ENCODE results near the gene CHCT1. TPM values are rescaled to one million over a fixed set of nuclear protein-coding genes. Genes with fewer than 3 reads are reported as not detected.

Gene CHCT1
- total and polyA plus RNA-seq, 2 donors (not counting 1 experiment from before 2014, with no cell fraction given): not detected

DNA sequence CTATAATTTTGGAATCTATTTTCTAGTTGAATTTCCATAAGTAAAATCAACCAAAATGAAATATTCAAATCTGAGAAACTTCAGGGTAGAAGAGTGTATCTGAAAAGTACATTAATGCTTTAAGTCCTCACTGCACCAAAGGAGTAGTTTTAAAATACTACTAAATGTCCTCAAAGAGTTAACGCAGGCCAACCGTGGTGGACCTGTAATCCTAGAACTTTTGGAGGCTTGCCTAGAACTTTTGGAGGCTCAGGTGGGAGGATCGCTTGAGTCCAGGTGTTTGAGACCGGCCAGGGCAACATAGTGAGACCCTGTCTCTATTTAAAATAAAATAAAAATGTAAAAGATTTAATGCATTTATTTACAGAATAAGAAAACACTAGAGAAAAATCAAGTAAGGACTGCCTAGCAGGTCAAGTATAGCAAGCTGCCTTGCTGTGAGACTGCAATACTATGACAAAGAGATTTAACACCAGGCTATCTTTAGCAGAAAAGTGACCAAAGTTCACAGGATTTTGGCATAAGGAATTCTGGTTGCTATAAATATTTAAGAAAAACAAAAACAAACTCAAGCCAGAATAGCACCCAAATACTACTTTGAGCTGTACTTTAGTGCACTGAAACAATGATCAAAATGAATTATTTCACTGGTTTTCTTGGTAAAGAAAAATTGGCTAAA is 41.0 kb downstream of the CHCT1 start:
- WGBS (ENCODE audit: insufficient coverage): no CpG with 5 or more reads among the region's 4 CpGs
- ChIA-PET CTCF (interaction anchor here (1.0 to 1.4 kb wide), 2 partner anchors 63 to 175 kb away, joined by 3 to 4 read pairs; no protein-coding TSS in a partner anchor), POLR2A (no interaction called here)
- Histone ChIP-seq H3K36me3 (replicated peaks in 1 of 2; ENCODE audit: control extremely low read depth in 1 of 2, control insufficient read depth in 1 of 2, extremely low read depth in 1 of 2, insufficient read depth in 2 of 2, low read length in 1 of 2) (peaks cover 0 to 64% of the 10 kb centered on the region in 2 experiments), H3K27me3 (replicated peaks in 1 of 4; ENCODE audit: control extremely low read depth in 1 of 4, control insufficient read depth in 3 of 4, insufficient read depth in 4 of 4, low read length in 3 of 4) (no peaks in the 10 kb centered on the region), H3K4me2 (replicated peaks; ENCODE audit: low read depth, low read length, poor library complexity, severe bottlenecking) (no peak overlapping the region), H3K9ac (ENCODE audit: low read length) (no peak overlapping the region), H4K20me1 (ENCODE audit: control insufficient read depth, insufficient read depth, low read length, poor library complexity, severe bottlenecking) (no peaks in the 10 kb centered on the region), H3K4me3 (ENCODE audit: control extremely low read depth in 1 of 5, extremely low read depth in 1 of 5, insufficient read depth in 1 of 5, low read depth in 2 of 5, low read length in 4 of 5) (no peak overlapping the region), H3K9me3 (ENCODE audit: control extremely low read depth in 1 of 3, control insufficient read depth in 2 of 3, insufficient read depth in 1 of 3, low read length in 2 of 3) (no peaks in the 10 kb centered on the region), H3K79me2 (ENCODE audit: control insufficient read depth, insufficient read depth, low read length) (no peaks in the 10 kb centered on the region), H3K27ac (ENCODE audit: low read length in 2 of 2) (no peak overlapping the region), H2AFZ (ENCODE audit: insufficient read depth, low read depth, low read length, poor library complexity, severe bottlenecking) (no peak overlapping the region), H3K4me1 (ENCODE audit: control insufficient read depth in 2 of 2, insufficient read depth in 2 of 2, low read length in 2 of 2) (no peaks in the 10 kb centered on the region)
- no peaks in the 10 kb centered on the region for H3K9me3 Mint-ChIP-seq (ENCODE audit: insufficient read depth)
- DNase-seq (no peak), ATAC-seq (ENCODE audit: low read depth) (no peak)
- intact Hi-C loops (cut with micrococcal nuclease): no loop called here
- no peaks in the 10 kb centered on the region for H3K4me1 Mint-ChIP-seq
- no peaks in the 10 kb centered on the region for H3K27me3 Mint-ChIP-seq
- H3K4me3 Mint-ChIP-seq: no peak overlapping the region
- H3K27ac Mint-ChIP-seq: no peak overlapping the region
- TF ChIP-seq EZH2 (IDR thresholded peaks at IDR 0.05; ENCODE audit: borderline replicate concordance, insufficient read depth, low read depth, low read length, poor library complexity, severe bottlenecking): no peak
- TF ChIP-seq, protein P1, sequence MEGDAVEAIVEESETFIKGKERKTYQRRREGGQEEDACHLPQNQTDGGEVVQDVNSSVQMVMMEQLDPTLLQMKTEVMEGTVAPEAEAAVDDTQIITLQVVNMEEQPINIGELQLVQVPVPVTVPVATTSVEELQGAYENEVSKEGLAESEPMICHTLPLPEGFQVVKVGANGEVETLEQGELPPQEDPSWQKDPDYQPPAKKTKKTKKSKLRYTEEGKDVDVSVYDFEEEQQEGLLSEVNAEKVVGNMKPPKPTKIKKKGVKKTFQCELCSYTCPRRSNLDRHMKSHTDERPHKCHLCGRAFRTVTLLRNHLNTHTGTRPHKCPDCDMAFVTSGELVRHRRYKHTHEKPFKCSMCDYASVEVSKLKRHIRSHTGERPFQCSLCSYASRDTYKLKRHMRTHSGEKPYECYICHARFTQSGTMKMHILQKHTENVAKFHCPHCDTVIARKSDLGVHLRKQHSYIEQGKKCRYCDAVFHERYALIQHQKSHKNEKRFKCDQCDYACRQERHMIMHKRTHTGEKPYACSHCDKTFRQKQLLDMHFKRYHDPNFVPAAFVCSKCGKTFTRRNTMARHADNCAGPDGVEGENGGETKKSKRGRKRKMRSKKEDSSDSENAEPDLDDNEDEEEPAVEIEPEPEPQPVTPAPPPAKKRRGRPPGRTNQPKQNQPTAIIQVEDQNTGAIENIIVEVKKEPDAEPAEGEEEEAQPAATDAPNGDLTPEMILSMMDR (IDR thresholded peaks at IDR 0.05): no peak

DNA sequence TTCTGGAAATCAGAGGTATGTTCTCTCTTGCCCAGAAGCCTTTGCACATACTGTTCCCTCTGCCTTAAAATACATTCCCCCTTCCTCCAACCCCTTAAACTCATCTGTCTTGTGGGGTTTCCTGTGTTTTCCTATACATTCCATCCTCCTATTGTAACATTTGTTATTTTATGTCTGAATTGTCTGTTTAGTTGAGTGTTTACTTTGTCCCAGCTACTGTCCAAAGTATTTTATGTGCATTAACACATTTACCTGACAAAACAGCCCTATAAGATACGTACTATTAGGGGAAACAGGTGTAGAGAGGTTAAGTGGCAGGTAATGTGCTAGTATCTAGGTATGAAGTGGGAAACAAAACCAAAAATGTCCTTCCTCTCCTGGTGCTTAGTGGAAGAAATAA is 42.1 kb downstream of the CHCT1 start:
- Mint-ChIP-seq H3K9me3 (ENCODE audit: insufficient read depth) (no peaks in the 10 kb centered on the region), H3K27me3 (no peaks in the 10 kb centered on the region), H3K4me3 (no peak overlapping the region), H3K4me1 (no peaks in the 10 kb centered on the region), H3K27ac (no peak overlapping the region)
- intact Hi-C loops (cut with micrococcal nuclease): no loop called here
- H3K9me3 ChIP-seq (ENCODE audit: control extremely low read depth in 1 of 3, control insufficient read depth in 2 of 3, insufficient read depth in 1 of 3, low read length in 2 of 3): no peaks in the 10 kb centered on the region
- ATAC-seq (ENCODE audit: low read depth): no peak
- H3K4me2 ChIP-seq (replicated peaks; ENCODE audit: low read depth, low read length, poor library complexity, severe bottlenecking): no peak overlapping the region
- no peaks in the 10 kb centered on the region for H4K20me1 ChIP-seq (ENCODE audit: control insufficient read depth, insufficient read depth, low read length, poor library complexity, severe bottlenecking)
- peaks cover 0 to 61% of the 10 kb centered on the region in 2 experiments for H3K36me3 ChIP-seq (replicated peaks in 1 of 2; ENCODE audit: control extremely low read depth in 1 of 2, control insufficient read depth in 1 of 2, extremely low read depth in 1 of 2, insufficient read depth in 2 of 2, low read length in 1 of 2)
- no peaks in the 10 kb centered on the region for H3K79me2 ChIP-seq (ENCODE audit: control insufficient read depth, insufficient read depth, low read length)
- no peak for DNase-seq
- TF ChIP-seq, protein P1 (IDR thresholded peaks at IDR 0.05): no peak
- TF ChIP-seq EZH2 (IDR thresholded peaks at IDR 0.05; ENCODE audit: borderline replicate concordance, insufficient read depth, low read depth, low read length, poor library complexity, severe bottlenecking): no peak
- H3K4me1 ChIP-seq (ENCODE audit: control insufficient read depth in 2 of 2, insufficient read depth in 2 of 2, low read length in 2 of 2): no peaks in the 10 kb centered on the region
- H3K4me3 ChIP-seq (ENCODE audit: control extremely low read depth in 1 of 5, extremely low read depth in 1 of 5, insufficient read depth in 1 of 5, low read depth in 2 of 5, low read length in 4 of 5): no peak overlapping the region
- no peaks in the 10 kb centered on the region for H3K27me3 ChIP-seq (replicated peaks in 1 of 4; ENCODE audit: control extremely low read depth in 1 of 4, control insufficient read depth in 3 of 4, insufficient read depth in 4 of 4, low read length in 3 of 4)
- H3K9ac ChIP-seq (ENCODE audit: low read length): no peak overlapping the region
- CTCF ChIA-PET: interaction anchor here (1.0 to 1.4 kb wide), 2 partner anchors 62 to 174 kb away, joined by 3 to 4 read pairs; no protein-coding TSS in a partner anchor
- no peak overlapping the region for H3K27ac ChIP-seq (ENCODE audit: low read length in 2 of 2)
- POLR2A ChIA-PET: interaction anchor here (0.6 kb wide), 1 partner anchor 86 kb away, joined by 5 read pairs; no protein-coding TSS in a partner anchor
- no CpG with 5 or more reads among the region's 1 CpG for WGBS (ENCODE audit: insufficient coverage)
- no peak overlapping the region for H2AFZ ChIP-seq (ENCODE audit: insufficient read depth, low read depth, low read length, poor library complexity, severe bottlenecking)
